Activated CD8-positive, alpha-beta memory T cell treated with anti-CD3 and anti-CD28 coated beads for 4 hours (primary cell): Measurements from ENCODE around the gene KCNIP1.
A peak's percentile ranks its signal among the peaks of the same experiment; 100 is the strongest.

ENCODE experiments used
- DNase-seq, 2 donors: peaks; one replicate each; pipeline ENCODE4 v3.0.0-alpha.2; 2020; ENCODE audit warnings: low read depth in 2 of 2

The KCNIP1 gene

DNA sequence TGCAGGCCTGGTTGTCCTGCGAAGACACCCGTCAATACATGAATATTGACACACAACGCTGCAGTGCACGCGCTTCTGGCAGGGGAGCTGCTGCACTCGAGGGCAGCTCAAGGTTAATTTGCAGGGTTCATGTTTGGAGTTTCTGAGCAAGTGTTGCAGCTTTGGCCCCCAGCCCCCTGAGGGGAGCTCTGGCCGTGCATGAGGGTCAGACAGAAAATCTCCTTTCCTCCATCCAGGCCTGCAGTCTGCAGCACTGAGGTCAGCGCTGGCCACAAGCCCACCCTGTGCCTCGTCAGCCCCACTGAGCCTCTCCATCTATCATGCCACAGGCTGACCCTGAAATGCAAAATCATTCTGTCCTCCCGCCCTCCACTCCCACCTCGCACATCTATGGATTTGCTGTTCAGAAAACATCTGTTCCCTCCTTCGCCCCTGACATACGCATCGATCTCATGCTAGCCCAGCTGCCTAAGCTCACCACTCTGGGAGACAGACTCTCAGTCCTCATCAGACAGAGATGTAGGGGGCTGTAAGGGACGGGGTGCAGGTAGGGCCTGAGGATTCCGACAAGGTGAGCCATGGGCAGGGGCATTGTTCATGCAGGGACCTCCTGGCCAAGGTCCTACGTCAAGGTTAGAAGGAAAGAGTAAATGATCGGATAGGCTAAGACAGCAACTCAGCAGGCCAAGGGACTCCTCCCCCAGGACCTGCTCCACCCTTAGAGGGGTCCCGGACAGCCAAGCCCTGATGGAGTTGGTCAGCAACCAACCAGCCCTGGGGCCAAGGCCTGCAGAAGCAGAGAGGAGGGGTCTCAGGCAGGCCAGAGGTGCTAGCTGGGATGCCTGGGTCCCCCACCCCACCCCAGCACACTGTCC lies 125.1 kb downstream of the KCNIP1 start:
- DNase-seq, result no peak

GRCh38 chr5:170629566-170630175 lies 125.9 kb downstream of the KCNIP1 start:
- DNase-seq, result no peak

DNA sequence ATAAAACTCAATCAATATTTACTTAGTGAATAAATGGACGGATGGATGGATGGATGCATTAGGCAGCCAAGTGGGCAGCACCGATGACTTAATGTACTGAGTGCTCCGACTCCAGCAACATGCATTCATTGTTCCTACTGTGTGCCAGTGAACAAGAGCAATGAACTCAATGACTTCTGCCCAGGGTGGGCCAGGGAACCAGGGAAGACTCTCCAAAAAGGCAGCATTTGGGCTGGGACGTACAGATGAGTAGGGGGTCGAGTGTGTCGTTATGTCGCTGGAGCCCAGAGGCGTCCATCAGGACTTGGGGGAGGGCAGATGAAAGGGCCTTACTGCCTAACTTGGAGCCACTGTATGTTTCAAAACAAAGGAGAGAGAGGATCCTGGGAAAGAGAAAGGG lies 126.4 kb downstream of the KCNIP1 start:
- no peak for DNase-seq

DNA sequence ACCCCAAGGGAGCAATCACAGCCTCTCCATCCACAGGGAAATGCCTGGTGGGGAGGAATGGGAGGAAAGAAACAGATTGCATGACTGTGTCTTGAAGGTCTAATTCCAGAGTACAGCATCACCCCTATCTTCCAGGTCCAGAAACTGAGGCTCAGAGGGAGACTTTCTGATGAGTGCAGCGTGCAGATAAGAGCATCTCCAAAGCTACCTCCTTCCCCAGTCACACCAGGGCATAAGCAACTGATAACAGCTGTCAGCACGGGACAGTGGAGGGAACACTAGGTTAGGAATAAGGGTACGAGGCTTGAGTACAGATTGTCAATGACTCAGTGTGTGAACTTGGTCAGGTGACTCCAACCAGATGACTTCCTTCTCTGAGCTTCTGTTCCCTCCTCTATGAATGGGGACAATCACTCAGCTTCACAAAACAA lies 126.9 kb downstream of the KCNIP1 start:
- DNase-seq, result no peak

DNA sequence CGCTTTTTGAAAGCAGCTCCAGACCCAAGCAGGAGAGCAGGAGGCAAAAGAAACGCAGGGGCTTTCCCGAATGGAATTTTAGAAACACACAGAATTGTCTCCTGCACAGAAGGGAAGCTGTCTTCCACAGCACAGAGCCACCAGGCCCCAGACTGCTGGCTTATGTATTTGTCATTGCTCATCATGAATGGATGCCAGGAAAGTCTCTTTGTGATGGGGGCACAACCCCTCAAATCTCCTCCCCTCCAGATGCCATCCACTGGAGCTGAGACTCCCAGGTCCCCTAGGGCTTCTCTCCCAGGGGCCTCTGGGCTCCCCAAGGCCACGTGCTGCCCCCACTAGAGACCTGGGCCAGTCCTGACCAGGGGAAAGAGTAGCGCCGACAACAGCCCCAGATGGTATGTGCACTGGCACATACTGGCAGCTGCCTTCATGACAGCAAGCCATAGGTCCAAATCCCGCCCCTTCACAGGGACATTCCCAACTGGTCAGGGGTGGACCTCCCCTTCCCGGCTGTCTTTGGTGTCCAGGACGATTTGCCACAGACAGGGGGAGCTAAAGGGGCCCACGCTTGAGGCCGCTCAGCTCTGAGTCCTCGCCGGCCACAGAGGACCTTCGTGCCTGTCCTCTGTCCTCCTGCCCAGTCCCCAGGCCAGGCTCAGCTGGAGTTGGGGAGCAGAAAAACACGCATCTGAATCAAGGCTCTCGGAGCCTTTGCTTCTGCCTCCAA lies 127.8 kb downstream of the KCNIP1 start:
- DNase-seq, result no peak

- no peak for DNase-seq
Measured at GRCh38 chr5:170632266-170632984, 128.6 kb downstream of the KCNIP1 start.

DNA sequence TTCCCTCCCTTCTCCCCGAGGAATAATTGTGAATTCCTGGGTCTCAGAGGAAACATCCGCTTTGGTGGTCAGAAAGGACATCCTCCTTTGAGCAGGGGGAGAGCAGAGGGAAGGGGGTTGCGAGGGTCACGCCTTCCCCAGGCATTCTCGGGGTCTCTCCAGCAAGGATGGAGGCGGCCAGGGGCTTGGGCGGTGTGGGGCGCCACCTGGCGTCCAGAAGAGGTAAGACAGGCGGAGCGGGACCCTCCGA lies 129.1 kb downstream of the KCNIP1 start:
- DNase-seq, result peak; percentile 12 to 13

DNA sequence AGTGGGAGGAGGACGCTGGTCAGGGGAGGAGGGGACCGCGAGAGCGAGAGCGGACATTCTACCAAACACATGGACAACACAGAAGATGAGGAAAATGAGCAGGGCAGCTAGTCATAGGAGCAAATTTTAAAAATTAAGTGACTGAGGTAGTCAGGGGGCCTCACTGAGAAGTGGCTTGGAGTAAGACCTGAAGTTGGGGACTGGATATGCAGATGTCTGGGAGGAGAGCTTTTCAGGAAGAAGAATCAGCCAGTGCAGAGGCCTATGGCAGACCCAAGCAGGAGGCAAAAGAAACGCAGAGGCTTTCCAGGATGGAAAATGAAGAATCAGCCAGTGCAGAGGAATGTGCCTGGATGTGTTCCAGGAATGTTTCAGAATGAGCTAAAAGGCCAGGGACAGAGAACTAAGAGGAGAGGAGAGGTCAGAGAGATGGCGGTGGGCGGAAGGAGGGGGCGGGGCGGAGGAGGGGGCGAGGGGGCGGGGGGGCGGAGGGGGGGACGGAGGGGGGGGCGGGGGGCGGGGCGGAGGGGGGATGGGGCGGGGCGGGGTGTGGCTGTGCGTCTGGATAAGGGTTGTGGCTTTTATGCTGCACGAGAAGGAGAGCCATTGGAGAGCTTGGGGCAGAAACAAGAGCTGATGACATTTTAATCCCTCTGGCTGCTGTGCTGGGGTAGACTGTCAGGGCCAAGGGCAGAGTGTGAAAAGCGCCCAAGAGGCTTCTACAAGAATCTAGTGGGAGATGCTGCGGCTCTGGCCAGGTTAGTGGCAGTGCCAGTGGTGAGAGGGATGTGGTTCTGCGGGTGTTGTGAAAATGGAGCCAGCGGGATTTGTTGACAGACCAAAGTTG lies 129.6 kb downstream of the KCNIP1 start:
- DNase-seq, result no peak

- no peak for DNase-seq
Measured at GRCh38 chr5:170634256-170634990, 130.6 kb downstream of the KCNIP1 start.

DNA sequence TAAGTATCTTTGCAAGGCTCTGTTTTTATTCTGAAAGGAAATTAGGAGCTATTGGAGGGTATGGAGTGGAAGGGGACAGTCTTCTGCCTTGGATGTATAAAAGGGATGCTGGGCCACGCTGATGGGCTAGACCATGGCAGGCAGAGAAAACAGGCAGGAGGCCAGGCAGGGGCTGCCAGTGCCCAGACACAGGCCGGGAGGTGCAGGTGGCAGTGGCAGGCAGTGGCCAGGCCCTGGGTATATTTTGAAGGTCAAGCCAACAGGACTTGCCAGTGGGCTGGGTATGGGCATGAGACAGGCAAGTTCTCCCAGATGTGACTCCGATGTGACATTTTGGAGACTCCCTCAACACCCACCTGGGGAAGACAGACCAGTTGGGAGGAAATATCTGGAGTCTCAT lies 131.9 kb downstream of the KCNIP1 start:
- no peak for DNase-seq

GRCh38 chr5:170636206-170636605 lies 132.4 kb downstream of the KCNIP1 start:
- no peak for DNase-seq

- DNase-seq, result no peak
Measured at GRCh38 chr5:170636801-170637477, 133.1 kb downstream of the KCNIP1 start.

DNA sequence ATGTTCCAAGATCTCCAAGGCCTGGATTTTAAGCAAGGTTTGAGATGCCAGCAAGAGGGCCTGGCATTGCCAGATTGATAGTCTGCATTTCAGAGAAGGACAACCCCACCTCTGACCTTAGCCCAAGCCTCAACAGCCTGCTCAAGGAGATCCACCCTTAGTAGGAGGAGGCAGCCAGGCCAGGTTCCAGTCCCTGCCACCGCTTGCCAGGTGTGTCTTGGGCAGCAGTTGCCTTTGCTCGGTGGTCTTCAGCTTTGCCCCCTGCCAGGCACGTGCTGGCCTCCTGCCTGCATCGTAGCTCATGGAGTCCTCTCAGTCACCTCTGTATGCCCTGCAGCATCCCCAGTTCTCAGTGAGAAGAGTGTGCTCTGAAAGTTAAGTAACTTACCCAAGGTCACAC lies 134.2 kb downstream of the KCNIP1 start:
- DNase-seq, result no peak

GRCh38 chr5:170638454-170639220 lies 134.8 kb downstream of the KCNIP1 start:
- DNase-seq, result peak; percentile 19

- no peak for DNase-seq
Measured at GRCh38 chr5:170639221-170639925, 135.6 kb downstream of the KCNIP1 start.

- no peak for DNase-seq
Measured at GRCh38 chr5:170640731-170641588, 137.1 kb downstream of the KCNIP1 start.

DNA sequence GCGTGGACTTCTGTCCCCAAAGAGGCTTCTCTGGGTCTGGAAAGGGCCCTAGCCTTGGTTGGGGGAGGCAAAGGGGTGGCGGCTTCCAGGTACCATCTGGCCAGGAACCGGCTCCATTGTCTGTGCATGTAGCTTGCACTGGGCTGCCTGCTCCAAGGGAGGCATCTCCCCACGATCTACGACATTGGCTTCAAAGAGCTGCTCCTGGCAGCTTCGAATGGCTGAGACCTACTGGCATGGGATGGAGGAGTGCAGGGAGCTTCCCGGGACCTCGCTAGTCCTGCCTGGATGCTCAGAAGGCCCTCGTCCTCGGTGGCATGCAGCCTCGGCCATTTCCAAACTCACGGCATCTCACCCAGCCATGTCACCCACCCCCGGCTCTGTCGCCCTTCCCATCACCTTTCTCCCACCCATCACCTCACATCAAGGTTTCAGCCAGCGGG lies 137.8 kb downstream of the KCNIP1 start:
- no peak for DNase-seq
